ENCODE data around the gene MAG. TPM values are rescaled to one million over a fixed set of nuclear protein-coding genes. Genes with fewer than 3 reads are reported as not detected.

The MAG gene
- total RNA-seq, 1 experiment from 2014 or later: not detected

- Mint-ChIP-seq H3K9me3 (no peaks in the 10 kb centered on the region), H3K4me1 (no peaks in the 10 kb centered on the region)
- no peak overlapping the region for H3K4me2 ChIP-seq (ENCODE audit: insufficient read depth, insufficient read length, low read length)
Measured at GRCh38 chr19:35314031-35314430, 22.1 kb downstream of the MAG start.

More at GRCh38 chr19:35314031-35314430, 22.1 kb downstream of the MAG start:
- H3K23me2 ChIP-seq (ENCODE audit: insufficient read length, low read depth, low read length, poor library complexity, severe bottlenecking): no peaks in the 10 kb centered on the region
- no peak overlapping the region for H4K8ac ChIP-seq (replicated peaks; ENCODE audit: insufficient read length, low read depth, low read length)
- H3K36me3 Mint-ChIP-seq (ENCODE audit: insufficient read depth in 1 of 3, low read depth in 3 of 3): peaks cover 0 to 2% (median 0%) of the 10 kb centered on the region in 3 experiments; a peak in 1 of 7 replicates
- no peak overlapping the region for H3K27ac Mint-ChIP-seq
- H3K56ac ChIP-seq (ENCODE audit: insufficient read length, low read depth, low read length): no peak overlapping the region
- H2BK5ac ChIP-seq (ENCODE audit: insufficient read length, low read length): no peak overlapping the region
- no peaks in the 10 kb centered on the region for H4K20me1 ChIP-seq (ENCODE audit: control insufficient read depth, insufficient read depth, insufficient read length)
- no peak overlapping the region for H2AFZ ChIP-seq (ENCODE audit: low read length)
- no peak overlapping the region for H4K91ac ChIP-seq (ENCODE audit: insufficient read length, low read depth, low read length)
- no peaks in the 10 kb centered on the region for H3K4me1 ChIP-seq (ENCODE audit: insufficient read depth, low read length)
- no peak overlapping the region for H2BK20ac ChIP-seq (ENCODE audit: low read depth, low read length, poor library complexity, severe bottlenecking)
- no peak overlapping the region for H3K4me3 Mint-ChIP-seq
- H2AK5ac ChIP-seq (ENCODE audit: insufficient read length, low read length): no peak overlapping the region
- H3K4ac ChIP-seq (ENCODE audit: low read depth, low read length): no peak overlapping the region
- H3T11ph ChIP-seq (ENCODE audit: low read length): no peak overlapping the region
- H4K5ac ChIP-seq (ENCODE audit: insufficient read length, low read depth, low read length): no peak overlapping the region
- no peak overlapping the region for H3K9ac ChIP-seq (ENCODE audit: extremely low read depth, insufficient read length, low read length)
- no peaks in the 10 kb centered on the region for H3K9me3 ChIP-seq (ENCODE audit: control insufficient read depth, low read depth, low read length)
- no peaks in the 10 kb centered on the region for H3K79me2 ChIP-seq (ENCODE audit: insufficient read depth, low read length)
- no peak for DNase-seq
- no peak overlapping the region for H3K18ac ChIP-seq (ENCODE audit: insufficient read length, low read depth, low read length)
- no CpG with 5 or more reads among the region's 8 CpGs for WGBS (ENCODE audit: extremely low coverage, insufficient read length, low lambda C conversion rate)
- H3K14ac ChIP-seq (ENCODE audit: insufficient read depth, low read length): no peak overlapping the region
- no peaks in the 10 kb centered on the region for H3K27me3 ChIP-seq (ENCODE audit: insufficient read depth, low read length)
- no peak overlapping the region for H2BK12ac ChIP-seq (ENCODE audit: insufficient read length, low read depth, low read length)
- H3K23ac ChIP-seq (ENCODE audit: insufficient read length, low read depth, low read length): no peak overlapping the region
- H3K27ac ChIP-seq (ENCODE audit: insufficient read length, low read depth, low read length): no peak overlapping the region
- no peaks in the 10 kb centered on the region; the same call in 1 of the 2 replicates for H3K27me3 Mint-ChIP-seq (ENCODE audit: low read depth)
- no peak overlapping the region for H2BK15ac ChIP-seq (ENCODE audit: low read depth, low read length)
- H2BK120ac ChIP-seq (ENCODE audit: low read depth, low read length, poor library complexity, severe bottlenecking): no peak overlapping the region
- TF ChIP-seq, protein P1, sequence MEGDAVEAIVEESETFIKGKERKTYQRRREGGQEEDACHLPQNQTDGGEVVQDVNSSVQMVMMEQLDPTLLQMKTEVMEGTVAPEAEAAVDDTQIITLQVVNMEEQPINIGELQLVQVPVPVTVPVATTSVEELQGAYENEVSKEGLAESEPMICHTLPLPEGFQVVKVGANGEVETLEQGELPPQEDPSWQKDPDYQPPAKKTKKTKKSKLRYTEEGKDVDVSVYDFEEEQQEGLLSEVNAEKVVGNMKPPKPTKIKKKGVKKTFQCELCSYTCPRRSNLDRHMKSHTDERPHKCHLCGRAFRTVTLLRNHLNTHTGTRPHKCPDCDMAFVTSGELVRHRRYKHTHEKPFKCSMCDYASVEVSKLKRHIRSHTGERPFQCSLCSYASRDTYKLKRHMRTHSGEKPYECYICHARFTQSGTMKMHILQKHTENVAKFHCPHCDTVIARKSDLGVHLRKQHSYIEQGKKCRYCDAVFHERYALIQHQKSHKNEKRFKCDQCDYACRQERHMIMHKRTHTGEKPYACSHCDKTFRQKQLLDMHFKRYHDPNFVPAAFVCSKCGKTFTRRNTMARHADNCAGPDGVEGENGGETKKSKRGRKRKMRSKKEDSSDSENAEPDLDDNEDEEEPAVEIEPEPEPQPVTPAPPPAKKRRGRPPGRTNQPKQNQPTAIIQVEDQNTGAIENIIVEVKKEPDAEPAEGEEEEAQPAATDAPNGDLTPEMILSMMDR (conservative IDR thresholded peaks at IDR 0.05): no peak
- no peaks in the 10 kb centered on the region for H3K79me1 ChIP-seq (ENCODE audit: insufficient read depth, low read depth, low read length, poor library complexity, severe bottlenecking)

Data from H9 (cell line).